ENCODE measurements around the gene FRAS1.
"Not testable (repeated sequence)": the region's sequence is repeated elsewhere in the genome, so short reads cannot be mapped to it uniquely, and the experiment has no call there.

FRAS1 gene

GRCh38 chr4:78244705-78245485 lies 187.8 kb downstream of the FRAS1 start:
- Mint-ChIP-seq H3K27me3 (ENCODE audit: low read depth, poor library complexity) (no peaks in the 10 kb centered on the region), H3K4me3 (no peak overlapping the region), H3K4me1 (peaks cover 34% of the 10 kb centered on the region), H3K36me3 (ENCODE audit: low read depth) (no peaks in the 10 kb centered on the region), H3K9me3 (no peaks in the 10 kb centered on the region), H3K27ac (peak overlapping the region; percentile 47)
- DNase-seq = no peak
- no peak for TF ChIP-seq CTCF (IDR thresholded peaks at IDR 0.05)

GRCh38 chr4:78247536-78248285 lies 190.6 kb downstream of the FRAS1 start:
- H3K4me1 Mint-ChIP-seq = peaks cover 34% of the 10 kb centered on the region
- no peak overlapping the region for H3K4me3 Mint-ChIP-seq
- peaks cover 22% of the 10 kb centered on the region for H3K36me3 Mint-ChIP-seq (ENCODE audit: low read depth)
- no peaks in the 10 kb centered on the region for H3K27me3 Mint-ChIP-seq (ENCODE audit: low read depth, poor library complexity)
- no peak for DNase-seq
- no peak for TF ChIP-seq CTCF (IDR thresholded peaks at IDR 0.05)
- H3K27ac Mint-ChIP-seq = peak overlapping the region; percentile 96
- peaks cover 21% of the 10 kb centered on the region for H3K9me3 Mint-ChIP-seq

GRCh38 chr4:78250500-78250899 lies 193.4 kb downstream of the FRAS1 start:
- peaks cover 48% of the 10 kb centered on the region for H3K36me3 Mint-ChIP-seq (ENCODE audit: low read depth)
- peaks cover 20% of the 10 kb centered on the region for H3K4me1 Mint-ChIP-seq
- no peak for TF ChIP-seq CTCF (IDR thresholded peaks at IDR 0.05)
- no peak for DNase-seq
- no peak overlapping the region for H3K27ac Mint-ChIP-seq
- no peak overlapping the region for H3K4me3 Mint-ChIP-seq
- peaks cover 34% of the 10 kb centered on the region for H3K9me3 Mint-ChIP-seq
- H3K27me3 Mint-ChIP-seq (ENCODE audit: low read depth, poor library complexity) = peaks cover 6% of the 10 kb centered on the region

GRCh38 chr4:78252773-78253172 lies 195.7 kb downstream of the FRAS1 start:
- not testable (repeated sequence) for DNase-seq; H3K27ac Mint-ChIP-seq; H3K27me3 Mint-ChIP-seq (ENCODE audit: low read depth, poor library complexity); H3K4me3 Mint-ChIP-seq
- peaks cover 11% of the 10 kb centered on the region for H3K4me1 Mint-ChIP-seq
- H3K9me3 Mint-ChIP-seq = peaks cover 34% of the 10 kb centered on the region
- peaks cover 69% of the 10 kb centered on the region for H3K36me3 Mint-ChIP-seq (ENCODE audit: low read depth)

- Mint-ChIP-seq H3K27ac (no peak overlapping the region), H3K4me3 (no peak overlapping the region), H3K4me1 (no peaks in the 10 kb centered on the region), H3K9me3 (peaks cover 34% of the 10 kb centered on the region), H3K27me3 (ENCODE audit: low read depth, poor library complexity) (peaks cover 6% of the 10 kb centered on the region), H3K36me3 (ENCODE audit: low read depth) (peaks cover 76% of the 10 kb centered on the region)
- no peak for TF ChIP-seq CTCF (IDR thresholded peaks at IDR 0.05)
- no peak for DNase-seq
Measured at GRCh38 chr4:78254893-78255292, 197.8 kb downstream of the FRAS1 start.

- no peak for DNase-seq
- H3K27ac Mint-ChIP-seq = no peak overlapping the region
- no peak for TF ChIP-seq CTCF (IDR thresholded peaks at IDR 0.05)
- peaks cover 23% of the 10 kb centered on the region for H3K9me3 Mint-ChIP-seq
- no peak overlapping the region for H3K4me3 Mint-ChIP-seq
- H3K36me3 Mint-ChIP-seq (ENCODE audit: low read depth) = peaks cover 45% of the 10 kb centered on the region
- peaks cover 5% of the 10 kb centered on the region for H3K27me3 Mint-ChIP-seq (ENCODE audit: low read depth, poor library complexity)
- H3K4me1 Mint-ChIP-seq = no peaks in the 10 kb centered on the region
Measured at GRCh38 chr4:78265006-78265405, 207.9 kb downstream of the FRAS1 start.
